Stimulated activated naive CD8-positive, alpha-beta T cell treated with anti-CD3 and anti-CD28 coated beads, Interleukin-15, amount 100 ng/mL, for 72 hours (primary cell): ENCODE data around the gene LARGE1.

Experiments used
- ATAC-seq: fragments of 150-1000 bp; cut with Tn5 transposase; 2 replicates; pipeline ENCODE4 v1.10.0; 2021; ENCODE audit warnings: mild to moderate bottlenecking, moderate library complexity
- DNase-seq, 2 donors: peaks; one replicate each; pipeline ENCODE4 v3.0.0; 2021 to 2022
- H3K27ac Mint-ChIP-seq, 2 donors: one replicate each; pipeline ENCODE4 v1.8.0; 2022; ENCODE audit warnings: mild to moderate bottlenecking in 2 of 2, mixed read lengths in 2 of 2, moderate library complexity in 2 of 2
- H3K27me3 Mint-ChIP-seq: one replicate; pipeline ENCODE4 v1.8.0; 2022; ENCODE audit warnings: mixed read lengths
- H3K4me1 Mint-ChIP-seq: one replicate; pipeline ENCODE4 v1.8.0; 2022; ENCODE audit warnings: mild to moderate bottlenecking, mixed read lengths
- H3K4me3 Mint-ChIP-seq, 2 donors: one replicate each; pipeline ENCODE4 v1.8.0; 2022; ENCODE audit warnings: mild to moderate bottlenecking in 2 of 2, mixed read lengths in 2 of 2, moderate library complexity in 1 of 2
- H3K9me3 Mint-ChIP-seq, 2 donors: one replicate each; pipeline ENCODE4 v1.8.0; 2022; ENCODE audit warnings: mixed read lengths in 2 of 2

LARGE1 gene

GRCh38 chr22:33656808-33657628 is 263.3 kb downstream of the LARGE1 start:
- no peaks in the 10 kb centered on the region for H3K27me3 Mint-ChIP-seq
- ATAC-seq (no peak), DNase-seq (no peak)
- no peak overlapping the region for H3K4me3 Mint-ChIP-seq
- H3K27ac Mint-ChIP-seq, result no peak overlapping the region
- peaks cover 10 to 47% of the 10 kb centered on the region in 2 donors for H3K9me3 Mint-ChIP-seq
- no peaks in the 10 kb centered on the region for H3K4me1 Mint-ChIP-seq

- H3K27me3 Mint-ChIP-seq, result no peaks in the 10 kb centered on the region
- no peak overlapping the region for H3K4me3 Mint-ChIP-seq
- no peak overlapping the region for H3K27ac Mint-ChIP-seq
- no peaks in the 10 kb centered on the region for H3K4me1 Mint-ChIP-seq
- ATAC-seq (no peak), DNase-seq (no peak)
- peaks cover 16 to 55% of the 10 kb centered on the region in 2 donors for H3K9me3 Mint-ChIP-seq
Measured at GRCh38 chr22:33654173-33654895, 265.9 kb downstream of the LARGE1 start.

DNA sequence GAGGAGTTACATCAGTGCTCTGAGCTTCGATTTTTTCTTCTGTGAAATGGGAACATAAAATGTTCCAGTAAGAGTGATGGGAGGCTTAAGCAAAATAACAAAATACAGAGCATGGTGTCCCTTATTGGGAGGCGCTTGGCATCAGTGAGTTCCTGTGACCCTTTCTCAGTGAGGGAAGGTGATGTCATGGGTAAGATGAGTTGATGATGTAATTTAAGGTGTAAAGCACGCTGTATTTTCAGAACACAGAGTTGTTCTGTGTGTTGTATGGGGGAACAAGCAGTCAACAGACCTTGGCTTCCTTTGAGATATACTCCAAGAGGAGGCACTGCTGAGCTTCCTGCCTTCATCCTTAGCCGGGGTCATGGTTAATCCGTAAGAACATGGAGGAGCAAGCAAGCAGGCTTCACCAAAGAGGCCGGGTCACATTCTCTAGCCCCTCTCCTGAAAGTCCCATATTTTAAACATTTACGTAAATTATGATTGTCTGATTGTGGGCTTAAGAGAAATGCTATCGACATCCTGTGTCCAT is 266.7 kb downstream of the LARGE1 start:
- Mint-ChIP-seq H3K27me3 (no peaks in the 10 kb centered on the region), H3K4me3 (no peak overlapping the region), H3K9me3 (peaks cover 16 to 62% of the 10 kb centered on the region in 2 donors), H3K27ac (no peak overlapping the region), H3K4me1 (no peaks in the 10 kb centered on the region)
- DNase-seq, result no peak
- ATAC-seq, result no peak

DNA sequence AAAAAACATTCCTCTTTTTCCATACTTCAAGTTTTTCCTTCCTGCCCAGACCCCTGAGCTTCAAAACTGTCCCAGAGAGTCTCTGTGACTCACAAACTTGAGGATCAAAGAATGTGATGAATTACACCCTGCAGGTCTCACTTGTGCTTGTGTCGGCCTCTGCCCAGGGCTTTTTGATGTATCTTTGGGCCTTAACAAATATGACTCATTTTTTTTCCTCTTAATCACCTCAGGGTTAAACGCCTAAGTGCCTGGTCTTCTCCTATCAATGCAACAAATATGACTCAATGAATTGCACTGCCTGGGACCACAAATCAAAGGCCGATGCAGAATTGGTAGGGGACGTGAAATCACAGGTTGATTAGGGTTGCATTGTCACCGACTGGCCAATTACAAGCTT is 267.7 kb downstream of the LARGE1 start:
- Mint-ChIP-seq H3K4me1 (no peaks in the 10 kb centered on the region), H3K27me3 (no peaks in the 10 kb centered on the region), H3K4me3 (no peak overlapping the region), H3K27ac (no peak overlapping the region), H3K9me3 (peaks cover 14 to 59% of the 10 kb centered on the region in 2 donors)
- ATAC-seq (no peak), DNase-seq (no peak)

DNA sequence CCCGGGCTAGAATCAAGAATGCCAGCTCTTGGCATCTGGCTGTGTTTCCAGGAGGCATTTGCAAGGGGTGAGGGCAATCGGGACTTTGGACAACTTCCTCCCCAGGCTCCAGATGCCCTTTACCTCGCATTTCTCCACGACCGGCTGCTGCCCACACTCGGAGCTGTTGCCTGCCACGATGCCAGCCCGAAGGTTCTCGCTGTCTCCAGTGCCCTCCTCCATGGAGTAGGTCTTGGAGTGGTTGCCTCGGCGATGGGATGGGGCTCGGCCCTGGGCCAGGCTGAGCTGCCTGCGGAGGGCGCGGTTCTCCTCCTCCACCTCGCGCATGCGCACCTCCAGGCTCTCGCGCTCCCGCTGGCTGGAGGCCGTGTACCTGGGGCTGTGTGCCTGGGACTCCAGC is 270.0 kb downstream of the LARGE1 start:
- DNase-seq, result no peak
- peaks cover 10 to 44% of the 10 kb centered on the region in 2 donors for H3K9me3 Mint-ChIP-seq
- H3K4me1 Mint-ChIP-seq, result no peaks in the 10 kb centered on the region
- ATAC-seq, result no peak
- H3K27ac Mint-ChIP-seq, result no peak overlapping the region
- no peak overlapping the region for H3K4me3 Mint-ChIP-seq
- H3K27me3 Mint-ChIP-seq, result no peaks in the 10 kb centered on the region

DNA sequence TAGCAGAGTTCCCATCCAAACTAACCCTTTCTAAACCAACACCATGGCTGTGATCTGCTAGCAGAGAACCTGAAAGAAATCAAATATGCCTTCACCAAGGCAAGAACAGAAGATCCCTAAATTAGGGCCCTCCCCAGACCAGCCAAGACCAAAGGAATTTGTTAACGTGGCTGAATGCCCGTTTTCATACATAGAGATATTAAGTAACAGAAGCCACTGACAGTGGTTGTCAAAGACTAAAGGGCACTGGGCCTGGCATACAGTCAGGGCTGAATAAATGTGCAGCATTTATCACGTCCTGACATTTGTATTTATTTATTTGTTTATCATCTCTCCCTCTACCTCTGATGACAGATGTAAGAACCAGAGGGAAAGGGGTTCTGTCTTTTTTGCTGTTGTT is 271.8 kb downstream of the LARGE1 start:
- Mint-ChIP-seq H3K27me3 (no peaks in the 10 kb centered on the region), H3K27ac (no peak overlapping the region), H3K9me3 (peaks cover 16 to 46% of the 10 kb centered on the region in 2 donors), H3K4me3 (no peak overlapping the region), H3K4me1 (no peaks in the 10 kb centered on the region)
- DNase-seq (no peak), ATAC-seq (no peak)

DNA sequence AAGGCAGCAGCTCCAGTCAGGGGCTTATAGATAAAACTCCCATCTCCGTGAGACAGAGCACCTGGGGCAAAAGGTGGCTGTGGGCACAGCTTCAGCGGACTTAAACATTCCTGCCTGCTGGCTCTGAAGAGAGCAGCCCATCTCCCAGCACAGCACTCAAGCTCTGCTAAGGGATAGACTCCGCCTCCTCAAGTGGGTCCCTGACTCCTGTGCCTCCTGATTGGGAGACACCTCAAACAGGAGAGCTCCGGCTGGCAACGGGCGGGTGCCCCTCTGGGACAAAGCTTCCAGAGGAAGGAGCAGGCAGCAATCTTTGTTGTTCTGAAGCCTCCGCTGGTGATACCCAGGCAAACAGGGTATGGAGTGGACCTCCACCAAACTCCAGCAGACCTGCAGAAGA is 279.4 kb downstream of the LARGE1 start:
- H3K4me3 Mint-ChIP-seq, result no peak overlapping the region
- no peak for DNase-seq
- no peak for ATAC-seq
- H3K9me3 Mint-ChIP-seq, result peaks cover 10 to 55% of the 10 kb centered on the region in 2 donors
- H3K4me1 Mint-ChIP-seq, result no peaks in the 10 kb centered on the region
- H3K27ac Mint-ChIP-seq, result no peak overlapping the region
- no peaks in the 10 kb centered on the region for H3K27me3 Mint-ChIP-seq

DNA sequence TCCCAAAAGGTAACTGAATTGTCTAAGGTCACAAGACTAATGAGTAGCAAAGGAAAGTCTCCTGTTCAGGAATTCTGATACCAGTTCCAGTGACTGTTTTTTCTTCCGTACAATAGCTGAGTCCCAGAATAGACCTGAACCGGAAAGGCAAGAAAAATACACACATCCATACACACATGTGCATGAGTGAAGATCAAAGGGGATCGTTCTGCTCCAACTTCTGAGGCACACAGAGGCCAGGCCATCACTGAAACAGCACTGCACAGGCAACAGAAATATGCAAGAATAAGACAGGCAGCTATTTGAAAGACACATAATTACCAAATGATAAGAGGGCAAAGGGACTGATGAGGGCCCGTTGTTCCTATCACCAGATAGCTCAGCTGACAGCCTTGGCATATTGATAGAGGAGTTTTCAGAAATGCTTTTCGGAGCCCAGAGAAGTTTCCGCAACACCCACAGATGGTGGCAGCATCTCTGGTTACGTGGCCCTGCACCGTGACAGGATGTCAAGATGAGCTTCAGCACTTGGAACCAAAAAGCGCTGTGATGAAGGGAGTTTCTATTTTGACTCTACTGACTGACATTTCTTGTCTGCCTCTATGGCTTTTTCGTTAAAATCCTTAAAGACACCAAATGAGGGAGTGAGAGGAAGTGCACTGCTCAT is 280.6 kb downstream of the LARGE1 start:
- H3K27me3 Mint-ChIP-seq, result no peaks in the 10 kb centered on the region
- ATAC-seq (no peak), DNase-seq (no peak)
- no peaks in the 10 kb centered on the region for H3K4me1 Mint-ChIP-seq
- no peak overlapping the region for H3K4me3 Mint-ChIP-seq
- H3K27ac Mint-ChIP-seq, result no peak overlapping the region
- peaks cover 10 to 47% of the 10 kb centered on the region in 2 donors for H3K9me3 Mint-ChIP-seq

DNA sequence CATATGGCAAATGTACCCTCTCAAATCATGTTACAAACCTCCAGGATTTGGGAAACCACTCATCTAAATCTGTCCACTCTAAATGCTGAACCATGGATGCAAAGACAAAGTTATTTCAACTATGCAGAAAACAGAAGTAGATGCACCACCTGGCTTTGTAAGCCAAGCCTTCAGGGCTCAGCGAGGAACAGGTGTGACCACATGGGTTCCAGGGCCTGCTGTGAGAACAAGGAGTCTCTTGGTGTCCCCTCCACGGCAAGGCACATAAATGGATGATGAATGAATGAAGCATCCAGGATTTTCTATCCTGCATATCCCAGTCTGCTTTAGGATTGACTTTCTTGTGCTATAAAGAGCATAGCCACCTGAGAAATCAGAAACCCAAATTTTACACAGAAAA is 284.5 kb downstream of the LARGE1 start:
- ATAC-seq (no peak), DNase-seq (no peak)
- Mint-ChIP-seq H3K4me1 (no peaks in the 10 kb centered on the region), H3K27ac (no peak overlapping the region), H3K4me3 (no peak overlapping the region), H3K27me3 (no peaks in the 10 kb centered on the region), H3K9me3 (peaks cover 5 to 27% of the 10 kb centered on the region in 2 donors)

DNA sequence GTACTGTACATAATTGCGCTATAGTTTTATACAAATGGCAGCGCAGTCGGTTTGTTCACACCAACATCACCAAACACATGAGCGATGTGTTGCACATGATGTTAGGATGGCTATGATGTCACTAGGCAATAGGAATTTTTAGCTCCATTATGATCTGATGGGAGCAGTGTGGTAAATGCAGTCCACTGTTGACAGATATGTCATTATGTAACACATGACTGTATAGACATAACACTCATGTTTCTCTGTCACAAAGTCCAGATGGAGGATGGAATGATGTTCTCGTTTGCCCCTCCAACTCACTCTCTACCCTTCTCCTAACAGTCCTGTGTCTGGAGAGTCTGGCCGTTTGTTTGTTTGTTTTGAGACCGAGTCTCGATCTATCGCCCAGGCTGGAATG is 288.5 kb downstream of the LARGE1 start:
- DNase-seq (no peak), ATAC-seq (no peak)
- H3K9me3 Mint-ChIP-seq, result peaks cover 19 to 36% of the 10 kb centered on the region in 2 donors
- no peaks in the 10 kb centered on the region for H3K4me1 Mint-ChIP-seq
- H3K27ac Mint-ChIP-seq, result no peak overlapping the region
- no peaks in the 10 kb centered on the region for H3K27me3 Mint-ChIP-seq
- H3K4me3 Mint-ChIP-seq, result no peak overlapping the region

DNA sequence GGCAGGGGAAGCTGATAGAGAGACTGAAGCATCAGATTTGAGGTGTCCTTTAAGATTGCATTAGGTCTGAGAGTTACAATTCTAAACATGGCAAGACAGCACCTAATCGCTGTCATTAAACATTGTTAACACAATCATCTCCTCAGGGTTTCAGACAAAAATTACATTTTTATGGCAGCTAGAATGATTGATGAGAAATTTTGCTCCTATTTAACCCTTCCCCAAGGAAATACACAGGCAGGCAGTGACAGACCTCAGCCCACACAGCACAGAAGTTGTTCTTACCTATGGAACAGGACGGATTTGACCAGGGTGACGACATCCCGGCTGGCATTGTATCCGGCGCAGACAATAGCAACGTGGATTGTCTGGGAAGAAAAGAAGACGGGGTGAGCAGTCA is 294.3 kb downstream of the LARGE1 start:
- DNase-seq (no peak), ATAC-seq (no peak)
- Mint-ChIP-seq H3K4me1 (no peaks in the 10 kb centered on the region), H3K27ac (no peak overlapping the region), H3K4me3 (no peak overlapping the region), H3K9me3 (peaks cover 14 to 37% of the 10 kb centered on the region in 2 donors), H3K27me3 (no peaks in the 10 kb centered on the region)

DNA sequence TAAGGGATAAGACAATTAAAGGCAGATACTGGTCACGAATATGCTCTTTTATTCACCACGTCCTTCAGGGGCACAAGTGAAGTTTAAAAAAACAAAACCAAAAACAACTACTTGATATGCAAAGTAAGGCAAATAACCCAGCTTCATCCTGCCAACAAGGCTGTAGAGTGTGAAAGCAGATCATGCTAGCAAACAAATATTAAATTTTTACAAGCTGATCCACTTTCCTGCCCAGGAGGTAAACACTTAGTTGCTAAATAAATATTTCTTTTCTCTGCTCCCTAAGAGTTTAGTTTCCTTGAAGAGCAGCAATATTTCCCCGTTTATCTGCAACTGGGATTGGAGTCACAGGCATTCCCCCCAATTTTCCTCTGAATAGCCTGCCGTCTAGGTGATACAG is 300.2 kb downstream of the LARGE1 start:
- Mint-ChIP-seq H3K27ac (no peak overlapping the region), H3K4me3 (no peak overlapping the region), H3K9me3 (peaks cover 0 to 17% of the 10 kb centered on the region in 2 donors), H3K4me1 (no peaks in the 10 kb centered on the region), H3K27me3 (no peaks in the 10 kb centered on the region)
- no peak for ATAC-seq
- DNase-seq, result no peak

GRCh38 chr22:33606504-33606903 is 313.8 kb downstream of the LARGE1 start:
- no peaks in the 10 kb centered on the region for H3K27me3 Mint-ChIP-seq
- no peak for ATAC-seq
- H3K4me3 Mint-ChIP-seq, result no peak overlapping the region
- H3K9me3 Mint-ChIP-seq, result peaks cover 6 to 9% of the 10 kb centered on the region in 2 donors
- H3K4me1 Mint-ChIP-seq, result no peaks in the 10 kb centered on the region
- no peak overlapping the region for H3K27ac Mint-ChIP-seq
- DNase-seq, result no peak

DNA sequence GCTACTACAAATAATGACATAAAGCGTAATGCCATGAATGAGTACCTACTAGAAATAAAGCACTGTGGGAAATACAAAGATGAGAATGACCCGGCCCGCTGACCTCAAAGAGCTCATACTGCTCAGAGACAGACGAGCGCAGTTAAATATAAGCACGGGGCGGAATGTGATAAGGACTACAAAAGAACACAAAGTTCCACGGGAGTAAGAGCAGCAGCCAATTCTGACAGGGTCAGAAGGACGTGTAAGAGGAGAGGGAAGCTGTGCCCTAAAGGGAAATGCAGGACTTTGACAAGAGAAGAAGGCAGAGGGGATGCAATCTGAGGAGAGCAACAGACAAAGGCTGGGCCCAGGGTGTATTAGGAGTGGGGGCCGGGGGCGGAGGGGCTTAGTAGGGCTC is 314.6 kb downstream of the LARGE1 start:
- Mint-ChIP-seq H3K9me3 (peaks cover 7 to 9% of the 10 kb centered on the region in 2 donors), H3K27me3 (no peaks in the 10 kb centered on the region), H3K4me3 (no peak overlapping the region), H3K4me1 (no peaks in the 10 kb centered on the region), H3K27ac (no peak overlapping the region)
- DNase-seq, result no peak
- ATAC-seq, result no peak

- Mint-ChIP-seq H3K27ac (no peak overlapping the region), H3K27me3 (no peaks in the 10 kb centered on the region), H3K4me1 (no peaks in the 10 kb centered on the region), H3K4me3 (no peak overlapping the region), H3K9me3 (peaks cover 8 to 11% of the 10 kb centered on the region in 2 donors)
- ATAC-seq (no peak), DNase-seq (no peak)
Measured at GRCh38 chr22:33605221-33605620, 315.1 kb downstream of the LARGE1 start.

- Mint-ChIP-seq H3K27me3 (no peaks in the 10 kb centered on the region), H3K4me3 (no peak overlapping the region), H3K4me1 (no peaks in the 10 kb centered on the region), H3K9me3 (peaks cover 3 to 19% of the 10 kb centered on the region in 2 donors), H3K27ac (no peak overlapping the region)
- ATAC-seq (no peak), DNase-seq (no peak)
Measured at GRCh38 chr22:33601062-33601461, 319.2 kb downstream of the LARGE1 start.
